Cerebellar cortex (tissue), 1 donor: ENCODE measurements around the gene ANGPTL2.

Experiments
- DNase-seq: peaks from one replicate; pipeline ENCODE4 v3.0.0-alpha.2; 2015; ENCODE audit warnings: low spot score

ANGPTL2 gene

DNA sequence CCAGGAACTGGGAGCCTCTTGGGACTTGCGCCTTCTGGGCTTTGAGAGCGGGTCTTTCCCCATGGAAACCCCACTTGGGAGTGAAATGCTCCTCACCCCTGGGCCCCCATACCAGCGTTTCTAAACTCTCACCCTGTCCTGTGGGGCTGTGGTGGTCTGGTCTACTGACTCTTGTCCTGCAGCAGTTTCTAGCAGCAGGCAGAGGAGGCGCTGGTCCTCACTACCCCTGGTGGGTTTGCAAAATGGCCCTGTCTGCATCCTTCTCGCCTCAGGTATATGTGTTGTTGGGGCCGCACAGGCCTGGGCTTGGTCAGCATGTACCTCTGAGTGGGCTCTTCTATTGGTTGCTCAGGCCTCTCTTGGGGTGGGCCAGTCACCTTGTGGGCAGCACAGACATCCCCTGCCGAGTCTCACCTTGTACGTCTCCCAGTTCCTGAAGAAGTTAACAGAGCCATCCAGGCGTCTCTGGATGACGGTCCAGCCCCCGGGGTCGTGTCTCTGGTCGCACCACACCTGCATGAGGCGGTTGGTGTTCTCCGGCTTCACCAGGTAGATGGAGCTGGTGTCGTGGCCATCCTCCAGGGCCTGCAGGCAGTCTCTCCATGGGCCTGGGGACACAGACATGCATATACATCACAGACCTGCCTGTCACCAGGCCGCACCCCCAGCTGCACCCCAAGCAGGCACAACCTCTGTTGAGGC, 29.0 kb downstream of the ANGPTL2 start:
- no peak for DNase-seq

- DNase-seq: peak; percentile 52
Measured at GRCh38 chr9:127092041-127092608, 30.3 kb downstream of the ANGPTL2 start.

GRCh38 chr9:127091526-127091925, 30.9 kb downstream of the ANGPTL2 start:
- DNase-seq: no peak

DNA sequence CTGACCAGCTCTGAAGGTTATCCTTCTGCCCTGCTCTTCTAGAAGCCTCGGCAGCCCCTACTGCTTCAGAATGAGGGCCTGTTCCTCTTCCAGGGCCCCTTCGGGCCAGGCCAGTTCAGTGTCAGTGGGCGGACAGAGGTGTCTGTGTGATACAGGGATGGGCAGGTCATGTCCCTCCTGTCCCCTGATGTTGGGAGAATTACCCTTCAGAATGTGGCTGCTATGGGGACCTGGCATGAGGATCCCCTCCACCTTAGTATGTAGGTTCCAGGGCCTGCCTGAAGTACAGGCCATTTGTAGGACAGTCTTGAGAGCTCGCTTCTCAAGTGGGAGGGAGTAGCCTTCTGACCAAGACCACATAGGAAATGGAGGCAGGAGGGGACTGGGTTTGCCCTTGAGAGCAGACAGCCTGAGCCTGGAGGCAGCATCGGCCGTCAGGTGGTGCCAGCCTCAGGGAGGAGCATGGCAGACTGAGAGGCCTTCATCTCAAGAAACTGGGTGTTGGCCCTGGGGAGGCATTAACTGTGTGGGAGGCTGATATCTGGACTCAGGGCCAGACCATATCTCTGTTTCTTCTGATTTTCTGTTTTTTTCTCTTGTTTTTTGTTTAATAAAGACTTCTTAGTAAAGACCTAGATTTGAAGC, 32.0 kb downstream of the ANGPTL2 start:
- DNase-seq: no peak

- no peak for DNase-seq
Measured at GRCh38 chr9:127089631-127090081, 32.8 kb downstream of the ANGPTL2 start.

GRCh38 chr9:127088724-127089615, 33.5 kb downstream of the ANGPTL2 start:
- DNase-seq: no peak

DNA sequence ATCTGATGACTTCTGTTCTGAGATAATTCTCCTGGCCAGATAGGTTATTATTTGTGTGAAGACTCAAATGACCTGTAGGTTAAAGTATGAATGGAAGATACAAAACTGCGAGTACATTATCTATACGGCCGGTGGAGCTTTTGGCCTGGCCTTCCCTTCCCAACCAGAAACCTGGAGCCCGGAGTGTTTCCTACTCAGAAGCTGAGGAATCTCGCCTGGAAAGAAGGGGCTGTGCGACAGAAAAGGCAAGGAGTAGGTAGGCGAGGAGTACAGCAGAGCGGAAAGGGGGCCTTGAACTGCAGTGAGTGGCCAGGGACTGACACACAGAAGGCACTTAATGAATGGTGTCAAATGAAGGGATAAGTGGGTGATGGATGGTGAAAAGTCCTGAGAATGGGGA, 34.6 kb downstream of the ANGPTL2 start:
- no peak for DNase-seq

DNA sequence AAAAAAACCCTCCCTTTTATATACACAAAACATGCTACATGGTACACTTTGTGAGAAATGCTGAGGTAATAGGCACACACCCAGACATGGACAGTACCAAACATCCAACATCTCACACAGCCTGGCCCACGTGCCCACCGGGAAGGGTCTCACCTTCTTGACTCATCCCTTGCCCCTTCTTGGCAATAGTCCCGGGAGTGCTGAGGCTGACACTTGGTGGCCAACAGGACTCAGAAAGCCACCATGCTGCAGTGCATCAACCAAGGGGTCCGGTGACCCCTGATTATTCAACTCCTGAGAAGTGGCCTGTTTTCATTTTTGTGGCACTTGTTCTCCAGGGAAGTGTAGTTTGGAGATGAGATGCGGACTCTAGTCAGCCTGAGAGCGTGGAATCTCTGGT, 35.0 kb downstream of the ANGPTL2 start:
- DNase-seq: no peak

DNA sequence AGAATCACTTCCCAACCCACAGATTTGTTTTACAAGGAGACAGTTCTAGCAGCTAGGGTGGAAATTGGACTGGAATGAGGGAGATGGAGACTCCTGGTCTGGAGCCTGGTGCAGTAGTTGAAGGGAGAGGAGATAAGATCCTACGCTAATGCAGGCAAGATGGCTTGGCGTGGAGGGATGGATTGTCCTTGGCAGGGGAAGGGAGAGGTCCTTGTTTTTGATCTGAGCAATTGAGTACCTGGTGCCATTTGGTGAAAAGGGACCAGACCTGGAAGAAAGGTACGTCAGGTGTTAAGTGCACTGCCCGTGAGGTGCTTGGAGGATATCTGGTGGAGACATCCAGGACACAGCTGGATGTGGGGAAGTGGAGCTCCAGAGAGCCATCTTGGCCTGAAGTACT, 35.7 kb downstream of the ANGPTL2 start:
- DNase-seq: no peak

- DNase-seq: no peak
Measured at GRCh38 chr9:127085186-127085585, 37.2 kb downstream of the ANGPTL2 start.

GRCh38 chr9:127084076-127085039, 38.1 kb downstream of the ANGPTL2 start:
- no peak for DNase-seq

GRCh38 chr9:127083138-127083980, 39.1 kb downstream of the ANGPTL2 start:
- peak; percentile 92 for DNase-seq

- DNase-seq: peak; percentile 70
Measured at GRCh38 chr9:127081250-127082185, 40.9 kb downstream of the ANGPTL2 start.

GRCh38 chr9:127079446-127080140, 42.8 kb downstream of the ANGPTL2 start:
- no peak for DNase-seq

DNA sequence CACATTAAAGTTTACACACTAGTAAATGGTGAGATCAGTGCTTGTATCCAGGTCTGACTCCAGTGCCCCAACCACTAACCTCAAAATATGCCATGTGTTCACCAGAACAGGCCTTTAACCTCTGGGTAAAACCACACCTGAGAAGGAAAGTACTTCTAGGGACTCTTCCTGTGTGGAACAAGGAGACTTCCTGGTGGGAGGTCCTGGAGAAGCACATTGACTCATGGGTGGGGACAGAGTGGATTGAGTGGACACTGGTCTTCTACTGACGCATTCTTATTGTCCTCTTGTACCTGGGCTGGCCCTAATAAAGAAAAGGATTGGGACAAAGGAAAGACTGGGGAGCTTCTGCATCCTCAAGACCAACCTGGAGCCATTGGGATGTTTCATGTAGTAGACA, 43.4 kb downstream of the ANGPTL2 start:
- no peak for DNase-seq

GRCh38 chr9:127078336-127078735, 44.1 kb downstream of the ANGPTL2 start:
- DNase-seq: no peak

GRCh38 chr9:127077644-127077946, 44.8 kb downstream of the ANGPTL2 start:
- no peak for DNase-seq

- DNase-seq: no peak
Measured at GRCh38 chr9:127076860-127077643, 45.4 kb downstream of the ANGPTL2 start.
